ENCODE measurements around the gene CATSPER3. TPM values are rescaled to one million over a fixed set of nuclear protein-coding genes. Genes with fewer than 3 reads are reported as not detected.

The CATSPER3 gene
- total and polyA plus RNA-seq, 2 experiments from 2014 or later: 0.11 to 0.14 TPM

DNA sequence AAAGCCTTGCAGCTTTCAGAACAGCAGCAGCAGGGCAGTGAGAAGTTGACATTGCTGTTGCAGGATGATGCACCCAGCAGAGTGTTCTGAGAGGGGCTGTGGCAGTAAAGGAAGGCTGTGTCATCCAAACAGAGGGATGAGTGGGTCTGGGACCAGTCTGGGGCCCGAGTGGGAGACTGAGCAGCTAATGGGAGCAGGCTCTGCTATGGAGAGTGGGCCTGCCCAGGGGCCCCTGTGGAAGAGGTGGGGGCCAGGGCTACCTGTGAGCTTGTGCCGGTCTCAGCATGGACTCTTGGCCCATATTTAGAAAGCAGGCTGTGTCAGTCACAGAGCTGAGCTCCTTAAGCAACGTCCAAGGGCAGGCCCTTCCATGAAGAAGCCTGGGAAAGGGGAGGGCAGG, 92.3 kb downstream of the CATSPER3 start:
- no peaks in the 10 kb centered on the region for H3K79me2 ChIP-seq (ENCODE audit: insufficient read depth)
- no peak overlapping the region for H3K9ac ChIP-seq
- no peak overlapping the region for H3K27ac ChIP-seq
- no peaks in the 10 kb centered on the region for H3F3A ChIP-seq (ENCODE audit: insufficient read depth)
- no peaks in the 10 kb centered on the region for H4K20me1 ChIP-seq (ENCODE audit: insufficient read depth)
- no peaks in the 10 kb centered on the region for H3K9me2 ChIP-seq (ENCODE audit: insufficient read depth)
- H3K4me3 ChIP-seq: no peak overlapping the region
- H3K4me2 ChIP-seq (ENCODE audit: unreplicated experiment): no peak overlapping the region
- 44 to 50% methylated on average over 3 of the region's 3 CpGs for WGBS, 2 experiments (ENCODE audit: low coverage in 1 of 2, low lambda C conversion rate in 2 of 2, missing lambda C conversion rate in 2 of 2)
- H3K27me3 ChIP-seq (replicated peaks; ENCODE audit: insufficient read depth): peaks cover 62% of the 10 kb centered on the region
- TF ChIP-seq EZH2phosphoT487 (IDR thresholded peaks at IDR 0.05; ENCODE audit: insufficient read depth, low read depth) (no peak), EZH2 (IDR thresholded peaks at IDR 0.05; ENCODE audit: insufficient read depth, poor library complexity, severe bottlenecking) (no peak)
- DNase-seq: no peak
- no peaks in the 10 kb centered on the region for H3K9me3 ChIP-seq (ENCODE audit: low read depth)
- no peak overlapping the region for H2AFZ ChIP-seq
- H3K4me1 ChIP-seq (ENCODE audit: insufficient read depth): no peaks in the 10 kb centered on the region
- H3K36me3 ChIP-seq (ENCODE audit: low read depth): no peaks in the 10 kb centered on the region
- in situ Hi-C loops (cut with MboI): no loop called here

DNA sequence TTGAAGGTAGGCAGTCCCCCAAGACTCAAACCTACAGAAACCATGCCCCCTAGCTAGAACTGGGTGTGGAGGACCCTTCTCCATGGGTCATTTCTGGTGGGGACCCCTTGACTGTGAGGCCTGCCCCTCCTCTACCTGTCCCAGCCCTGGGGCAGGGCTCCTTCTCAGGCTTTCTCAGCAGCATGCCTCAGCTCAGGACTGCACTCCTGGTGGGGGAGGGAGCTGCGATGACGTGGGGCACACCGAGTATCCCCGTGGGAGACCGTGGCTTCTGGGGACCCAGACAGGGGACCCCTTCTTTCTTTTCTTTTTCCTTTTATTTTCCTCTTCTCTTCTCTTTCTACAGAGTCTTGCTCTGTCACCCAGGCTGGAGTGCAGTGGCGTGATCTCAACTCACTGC, 93.3 kb downstream of the CATSPER3 start:
- in situ Hi-C loops (cut with MboI): no loop called here
- whole genome bisulfite sequencing, 2 experiments (ENCODE audit: low coverage in 1 of 2, low lambda C conversion rate in 2 of 2, missing lambda C conversion rate in 2 of 2): 46 to 52% methylated on average over 6 of the region's 6 CpGs

More for the DNA sequence above, 93.3 kb downstream of the CATSPER3 start:
- Histone ChIP-seq H3K79me2 (ENCODE audit: insufficient read depth) (no peaks in the 10 kb centered on the region), H3F3A (ENCODE audit: insufficient read depth) (no peaks in the 10 kb centered on the region), H3K4me3 (no peak overlapping the region), H3K9me3 (ENCODE audit: low read depth) (no peaks in the 10 kb centered on the region), H3K4me1 (ENCODE audit: insufficient read depth) (no peaks in the 10 kb centered on the region), H3K9ac (no peak overlapping the region), H3K36me3 (ENCODE audit: low read depth) (no peaks in the 10 kb centered on the region), H3K27me3 (replicated peaks; ENCODE audit: insufficient read depth) (peaks cover 54% of the 10 kb centered on the region), H3K27ac (no peak overlapping the region), H2AFZ (no peak overlapping the region), H4K20me1 (ENCODE audit: insufficient read depth) (no peaks in the 10 kb centered on the region), H3K4me2 (ENCODE audit: unreplicated experiment) (no peak overlapping the region), H3K9me2 (ENCODE audit: insufficient read depth) (no peaks in the 10 kb centered on the region)
- TF ChIP-seq EZH2phosphoT487 (IDR thresholded peaks at IDR 0.05; ENCODE audit: insufficient read depth, low read depth): no peak
- TF ChIP-seq EZH2 (IDR thresholded peaks at IDR 0.05; ENCODE audit: insufficient read depth, poor library complexity, severe bottlenecking): no peak
- no peak for DNase-seq

MicroRNAs within 50 kb of the gene (microRNA counts, 767-probe panel; counts per million panel counts)
- microRNA hsa-miR-4461: 447 counts per million, percentile 86 among the panel's probes with 10 or more counts

Small RNAs within 50 kb of the gene (microRNA-seq; reads per million reads assigned to microRNA genes)
- gene MIR4461 (ENCODE audit: borderline number of aligned reads): not detected

Small RNAs within 50 kb of the gene (small RNA-seq; reads per million reads assigned to genes)
- gene MIR4461 (ENCODE audit: low read depth, low replicate concordance) (not detected), gene MTND3P25 (ENCODE audit: low read depth, low replicate concordance) (not detected), gene MTND4LP30 (ENCODE audit: low read depth, low replicate concordance) (not detected)

Other genes with a start within 250 kb of the CATSPER3 start
- gene CAMLG, start 229.4 kb upstream of the CATSPER3 start, total RNA-seq (2014; rRNA removed; shearing (Covaris generic)): 26.2 and 35.3 TPM in 2 replicates
- gene CAMLG, start 229.4 kb upstream of the CATSPER3 start, polyA plus RNA-seq (2016; fragmentation: Nextera tagmentation; extraction: Ambion mirVana): 42.2 and 45.0 TPM in 2 replicates
- gene DDX46, start 209.1 kb upstream of the CATSPER3 start, total RNA-seq (2014; rRNA removed; shearing (Covaris generic)): 16.9 and 21.4 TPM in 2 replicates
- 15.4 and 19.6 TPM in 2 replicates for gene DDX46, start 209.1 kb upstream of the CATSPER3 start, polyA plus RNA-seq (2016; fragmentation: Nextera tagmentation; extraction: Ambion mirVana)
- 41.2 and 41.4 TPM in 2 replicates for gene C5orf24, start 121.9 kb upstream of the CATSPER3 start, total RNA-seq (2014; rRNA removed; shearing (Covaris generic))
- 34.0 and 36.4 TPM in 2 replicates for gene C5orf24, start 121.9 kb upstream of the CATSPER3 start, polyA plus RNA-seq (2016; fragmentation: Nextera tagmentation; extraction: Ambion mirVana)
- 112 and 170 TPM in 2 replicates for gene TXNDC15, start 93.5 kb upstream of the CATSPER3 start, total RNA-seq (2014; rRNA removed; shearing (Covaris generic))
- 102 and 103 TPM in 2 replicates for gene TXNDC15, start 93.5 kb upstream of the CATSPER3 start, polyA plus RNA-seq (2016; fragmentation: Nextera tagmentation; extraction: Ambion mirVana)
- 4.9 and 10.1 TPM in 2 replicates for gene PCBD2, start 62.8 kb upstream of the CATSPER3 start, total RNA-seq (2014; rRNA removed; shearing (Covaris generic))
- gene PCBD2, start 62.8 kb upstream of the CATSPER3 start, polyA plus RNA-seq (2016; fragmentation: Nextera tagmentation; extraction: Ambion mirVana): 5.8 and 6.2 TPM in 2 replicates
- not detected in 2 replicates for gene PITX1, start 66.3 kb downstream of the CATSPER3 start, total RNA-seq (2014; rRNA removed; shearing (Covaris generic))
- not detected in 2 replicates for gene PITX1, start 66.3 kb downstream of the CATSPER3 start, polyA plus RNA-seq (2016; fragmentation: Nextera tagmentation; extraction: Ambion mirVana)

Measured in GM23248 (cell line).